Ramos (cell line): ENCODE measurements around the gene NFAM1.

Experiments used
- in situ Hi-C: fragments of 300-500 bp; cut with MboI; formaldehyde crosslinking; loops from one replicate; pipeline ENCODE4 v1.14.3; 2022; ENCODE audit warnings: low sequenced_read_pairs; ENCODE audit not compliant: unreplicated experiment

Gene NFAM1

DNA sequence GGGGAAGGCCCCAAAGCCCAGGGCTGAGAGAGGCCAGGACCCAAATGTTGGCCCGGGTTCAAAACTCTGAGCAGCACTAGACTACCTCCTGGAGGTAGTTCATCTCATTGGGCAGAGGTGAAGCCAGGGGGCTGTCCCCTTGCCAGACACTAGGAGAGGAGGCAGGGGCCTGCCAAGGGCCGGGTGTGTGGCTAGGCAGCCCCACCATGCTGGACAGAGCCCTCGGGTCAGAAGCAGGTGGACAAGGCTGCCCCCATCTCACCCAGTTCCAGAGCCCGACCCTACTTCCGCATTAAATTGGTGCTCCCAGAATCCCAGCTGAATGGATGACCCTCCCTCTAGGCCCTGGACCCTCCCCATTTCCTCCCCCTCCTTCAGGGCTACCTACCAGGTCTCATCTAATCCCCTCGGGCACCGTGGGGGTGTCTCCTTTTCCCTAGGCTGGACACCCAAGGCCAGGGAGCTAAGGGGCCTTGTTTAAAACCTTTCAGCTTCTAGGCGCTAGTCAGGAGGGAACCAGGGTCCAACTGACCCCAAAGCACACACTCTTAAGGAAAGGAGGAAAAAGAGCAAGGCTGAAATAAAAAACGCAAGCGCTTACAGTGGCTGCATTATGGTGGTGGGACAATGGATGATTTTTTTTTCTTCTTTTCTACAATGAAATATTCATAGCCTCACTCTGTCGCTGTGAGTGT, 89.6 kb downstream of the NFAM1 start:
- in situ Hi-C loops = no loop called here

DNA sequence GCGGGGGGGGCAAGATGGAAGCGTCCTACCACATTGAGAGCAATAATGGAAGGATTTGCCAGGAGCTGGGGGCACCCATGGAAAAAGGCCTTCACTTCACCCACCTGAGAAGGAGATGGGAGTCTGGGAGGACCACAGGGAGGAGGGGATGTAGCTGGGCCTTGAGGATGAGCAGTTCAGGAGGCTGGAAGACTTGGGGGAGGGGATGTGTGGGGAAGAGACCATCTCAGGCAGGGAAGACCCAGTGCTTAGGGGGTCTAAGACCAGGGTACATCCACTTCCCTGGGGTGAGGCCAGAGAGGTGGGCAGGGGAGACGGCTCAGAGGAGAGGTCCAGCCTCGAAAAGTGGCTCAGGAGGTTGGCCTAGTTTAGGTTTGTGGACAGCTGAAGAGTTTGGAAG, 90.4 kb downstream of the NFAM1 start:
- in situ Hi-C loops = no loop called here

DNA sequence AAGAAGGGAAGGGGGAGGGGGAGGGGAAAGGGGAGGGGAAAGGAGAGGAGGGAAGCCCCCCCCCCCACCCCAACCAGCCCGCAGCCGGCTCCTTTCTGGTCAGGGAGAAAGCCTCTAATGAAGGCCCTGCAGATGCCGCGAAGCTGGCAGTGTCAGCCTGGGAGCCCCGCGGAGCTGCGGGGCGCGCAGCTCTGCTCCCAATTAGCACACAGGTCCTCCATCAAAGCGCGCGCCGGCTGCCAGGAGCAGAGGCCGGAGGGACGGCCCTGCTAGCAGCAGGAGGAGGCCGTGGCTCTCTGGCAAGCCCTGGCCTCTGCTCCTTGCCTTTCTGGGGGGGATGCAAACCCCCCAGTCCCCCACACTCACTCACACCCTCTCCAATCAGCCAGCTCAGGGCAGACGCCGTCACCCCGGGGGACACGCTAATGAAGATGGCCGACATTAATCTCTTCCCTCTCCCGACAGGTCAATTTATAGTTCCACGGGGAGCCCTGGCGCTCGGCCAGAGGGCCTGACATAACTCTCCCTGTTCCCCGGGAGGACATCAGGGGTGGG, 91.3 kb downstream of the NFAM1 start:
- in situ Hi-C loops = no loop called here

DNA sequence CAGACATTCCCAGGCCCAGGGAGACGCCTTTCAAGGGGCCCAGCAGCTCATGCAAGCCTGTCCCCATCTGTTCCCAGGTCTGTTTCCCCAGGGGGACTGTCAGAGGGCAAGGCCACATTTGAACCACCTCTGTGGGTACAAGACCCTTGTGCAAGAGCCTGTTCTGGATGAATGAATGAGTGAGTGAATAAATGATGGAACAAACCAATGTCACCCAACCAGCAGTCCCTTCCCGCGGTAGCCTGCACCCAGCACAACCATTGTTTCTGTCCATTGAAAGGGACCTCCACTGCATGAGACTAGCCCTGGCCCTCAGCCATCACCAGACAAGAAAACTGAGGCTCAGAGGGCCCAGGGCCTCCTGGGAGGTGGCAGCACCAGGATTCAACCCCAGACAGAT, 92.1 kb downstream of the NFAM1 start:
- in situ Hi-C loops = no loop called here

DNA sequence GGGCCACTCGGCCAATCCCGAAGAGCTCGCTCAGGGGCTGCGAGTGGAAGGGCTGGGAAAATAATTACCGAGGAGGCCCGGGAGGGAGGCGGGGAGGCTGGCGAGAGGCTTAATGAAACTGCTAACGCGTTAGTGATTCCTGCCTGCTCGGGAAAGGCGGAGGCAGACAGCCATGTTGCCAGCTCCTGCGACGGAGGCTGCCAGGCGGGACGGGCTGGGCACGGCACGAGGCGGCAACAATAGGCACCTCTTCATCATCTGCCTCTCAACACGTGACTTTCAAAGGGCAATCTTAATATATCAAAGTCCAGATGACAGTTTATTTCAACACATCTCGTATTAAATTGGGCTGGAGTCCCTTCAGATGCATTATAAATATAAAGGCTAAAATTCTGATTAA, 93.7 kb downstream of the NFAM1 start:
- in situ Hi-C loops = no loop called here

DNA sequence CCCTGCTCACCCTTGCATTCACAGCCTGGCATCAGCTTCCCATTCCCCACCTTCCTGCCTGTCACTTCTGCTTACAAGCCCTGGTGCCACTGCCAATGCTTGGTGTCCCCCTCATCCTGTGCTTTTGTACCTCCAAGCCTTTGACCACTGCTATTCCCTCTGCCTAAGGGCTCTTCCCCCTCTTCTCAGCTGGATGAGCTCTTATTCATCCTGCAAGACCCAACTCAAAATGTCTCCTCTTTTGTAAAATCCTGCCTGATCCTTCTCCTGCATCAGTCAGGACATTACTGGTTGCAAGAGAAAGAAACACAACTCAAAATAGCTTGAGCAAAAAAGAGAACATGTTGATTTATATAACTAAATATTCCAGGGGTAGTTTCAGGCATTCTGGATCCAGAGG, 94.8 kb downstream of the NFAM1 start:
- in situ Hi-C loops = no loop called here

DNA sequence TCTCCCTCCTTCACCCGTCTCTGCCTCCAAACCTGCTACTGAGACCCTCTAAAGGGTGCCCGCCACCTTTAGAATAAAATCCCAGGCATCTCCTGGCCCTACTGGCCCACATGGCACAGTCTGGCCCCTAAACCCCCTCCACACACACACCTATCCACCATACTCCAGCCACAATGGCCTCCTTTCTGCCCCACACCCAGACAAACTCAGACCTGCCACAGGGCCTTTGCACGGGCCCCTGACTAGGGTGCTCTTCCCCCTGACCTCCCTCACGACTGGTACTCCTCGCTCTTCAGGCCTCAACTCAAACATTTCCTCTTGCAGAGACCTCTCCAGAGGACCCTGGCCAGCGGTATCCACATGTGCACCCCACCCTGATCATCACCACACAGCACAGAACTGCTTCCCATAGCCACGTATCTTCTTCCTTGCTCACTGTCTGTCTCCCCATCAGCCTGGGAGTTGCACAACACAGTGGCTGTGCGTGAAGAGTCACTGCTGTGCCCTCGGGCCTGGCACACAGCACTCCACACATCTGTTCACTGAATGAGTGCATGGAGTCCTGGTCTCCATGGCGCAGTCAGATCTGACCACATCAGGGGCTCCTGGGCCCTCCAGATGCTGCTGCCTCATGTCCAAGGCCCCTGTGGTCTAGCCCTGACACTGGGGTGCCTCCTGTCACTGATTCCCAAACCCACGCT, 95.5 kb downstream of the NFAM1 start:
- in situ Hi-C loops = no loop called here

DNA sequence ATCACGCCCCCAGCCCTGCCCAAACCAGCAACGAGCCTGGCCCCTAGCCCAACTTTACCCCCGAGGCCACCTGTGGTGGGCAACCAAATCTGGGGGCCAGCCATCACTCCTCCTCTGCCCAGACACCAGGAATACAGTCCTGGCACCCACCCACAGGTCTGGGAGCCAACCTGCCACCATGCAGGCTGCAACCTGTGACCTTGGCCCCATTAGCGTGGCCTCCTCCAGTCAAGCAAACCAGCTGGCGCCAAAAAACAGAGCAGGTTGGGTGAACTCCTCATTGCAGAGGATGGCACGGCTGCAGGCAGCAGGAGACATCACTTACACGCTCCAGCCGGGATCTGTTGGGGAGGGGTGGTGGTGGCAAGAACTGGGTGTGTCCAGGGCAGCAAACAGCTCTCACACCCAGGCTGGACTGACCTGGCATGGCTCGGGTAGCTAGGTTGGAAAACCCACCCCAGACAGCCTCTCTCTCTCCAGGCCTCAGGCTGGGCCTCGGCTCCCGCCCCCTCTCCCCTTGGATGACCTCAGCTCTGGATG, 96.3 kb downstream of the NFAM1 start:
- in situ Hi-C loops = no loop called here

DNA sequence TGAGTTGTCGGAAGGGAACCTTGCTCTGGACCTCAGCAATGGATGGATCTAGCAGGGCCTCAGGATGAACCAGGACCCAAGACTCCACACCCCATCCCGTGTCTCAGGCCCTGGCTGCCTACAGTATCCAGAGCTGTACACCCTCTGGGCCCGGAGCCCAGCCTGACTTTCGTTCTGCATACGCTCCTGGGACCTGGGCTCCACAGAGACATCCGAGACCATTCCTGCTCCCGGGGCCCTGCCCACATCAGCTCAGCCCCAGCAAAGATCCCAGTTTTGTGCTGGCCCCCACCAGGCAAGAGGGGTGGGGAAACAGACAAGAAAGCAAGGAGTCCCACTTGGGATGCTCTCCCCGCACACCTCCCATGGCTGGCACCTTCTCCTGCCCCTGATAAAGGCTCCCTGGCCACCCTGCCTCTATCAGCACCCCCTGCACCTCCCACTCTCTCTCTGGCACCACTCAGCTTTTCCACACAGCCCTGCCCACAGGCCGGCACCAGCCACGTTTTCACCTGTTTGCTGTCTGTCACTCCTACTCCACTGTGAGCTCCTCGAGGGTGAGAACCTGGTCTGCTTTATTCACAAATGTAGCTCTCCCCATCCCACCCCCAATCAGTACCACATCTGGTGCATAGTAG, 97.2 kb downstream of the NFAM1 start:
- in situ Hi-C loops = no loop called here

DNA sequence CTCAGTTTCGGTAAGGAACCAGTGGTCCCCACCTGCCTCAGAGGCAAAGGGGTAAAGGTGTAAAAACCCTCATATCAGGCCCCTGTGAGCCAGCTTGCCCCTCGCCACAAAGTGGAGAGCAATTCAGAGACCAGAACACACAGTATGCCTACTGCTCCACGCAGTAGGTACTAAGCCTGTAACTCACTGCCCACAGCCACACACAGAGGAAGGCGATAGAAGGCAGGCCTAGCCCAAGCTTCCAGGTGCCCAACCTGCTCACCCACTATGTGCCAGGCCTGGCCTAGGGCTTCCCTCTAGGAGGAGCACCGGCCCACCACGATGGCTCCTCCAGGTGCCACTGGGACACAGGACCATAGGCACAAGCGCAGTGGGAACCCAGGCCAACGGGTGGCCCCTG, 98.7 kb downstream of the NFAM1 start:
- in situ Hi-C loops = no loop called here

DNA sequence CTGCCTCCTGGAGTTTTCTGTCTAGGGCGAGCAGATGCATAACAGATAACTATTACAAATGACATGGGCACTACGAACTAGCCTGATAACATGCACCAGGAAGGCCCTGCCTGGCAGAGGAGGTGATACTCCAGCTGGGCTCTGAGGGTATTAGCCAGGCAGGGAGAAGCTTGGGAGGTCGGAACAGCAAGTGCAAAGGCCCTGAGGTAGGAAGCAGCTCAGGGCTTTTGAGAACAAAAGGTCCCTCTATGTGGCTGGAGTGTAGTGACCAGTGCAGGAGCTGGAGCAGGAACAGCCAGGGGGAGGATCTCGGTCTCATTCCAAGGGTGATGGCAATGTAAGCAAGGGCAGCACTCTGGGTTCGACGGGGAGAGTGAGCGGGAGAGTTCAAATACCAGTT, 100.1 kb downstream of the NFAM1 start:
- in situ Hi-C loops = no loop called here

DNA sequence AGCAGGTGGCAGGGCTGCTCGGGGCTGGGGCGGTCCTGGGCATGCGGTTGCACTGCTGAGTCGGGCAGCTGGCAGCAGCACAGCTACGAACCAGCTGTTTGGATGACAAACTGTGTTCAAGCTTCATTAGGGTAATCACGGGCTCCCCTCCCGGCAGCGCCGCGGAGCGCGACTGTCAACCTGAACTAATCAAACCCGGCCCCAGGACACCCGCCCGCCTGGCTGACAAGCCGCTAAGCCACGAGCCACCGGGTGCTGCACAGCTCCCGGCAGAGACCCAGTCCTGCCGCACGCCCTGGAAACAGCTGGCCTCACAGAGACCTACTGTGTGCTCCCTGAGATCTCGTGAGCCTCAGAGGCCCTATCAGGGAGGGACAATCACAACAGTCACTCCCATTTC, 101.2 kb downstream of the NFAM1 start:
- in situ Hi-C loops = no loop called here
